HepG2 (cell line): Measurements from ENCODE around the gene MAGI1. TPM values are rescaled to one million over a fixed set of nuclear protein-coding genes. Genes with fewer than 3 reads are reported as not detected.

ENCODE experiments used
- ATAC-seq: fragments of 200-7000 bp; cut with Tn5 transposase; 3 replicates; pipeline ENCODE4 v1.9.1; 2020; ENCODE audit warnings: mild to moderate bottlenecking, moderate library complexity
- BruUV-seq: library from RNA; stranded (reverse); fragments of 400-500 nt; replicated peaks from 2 replicates; lab custom pipeline; 2021; lab: Mats Ljungman, UMichigan
- CTCF ChIA-PET: fragments of 300-600 bp; formaldehyde crosslinking; extraction: SDS; loops from one replicate; lab custom pipeline; 2021; ENCODE audit warnings: low total read pairs, inconsistent platforms, low intra/inter-chr PET ratio; lab: Yijun Ruan, JAX
- POLR2A ChIA-PET: fragments of 350-600 bp; sonication (Branson Sonifier 250); formaldehyde crosslinking; loops from one replicate; lab custom pipeline; 2020; ENCODE audit warnings: antibody characterized with exemption, inconsistent platforms; lab: Yijun Ruan, JAX
- DNase-seq: peaks from one replicate; pipeline ENCODE4 v3.0.0-alpha.2; 2015; ENCODE audit warnings: low spot score
- FAIRE-seq: peaks from 3 replicates; lab custom pipeline; 2011; peaks lifted over from hg19 to GRCh38; lab: Jason Lieb, UNC
- H2AFZ ChIP-seq: one replicate; pipeline ENCODE4 v1.6.1; 2011; ENCODE audit warnings: low read length, inconsistent platforms
- H3K27ac ChIP-seq: fragments of 300-600 bp; 3 replicates; pipeline ENCODE4 v1.8.0; 2011; ENCODE audit warnings: mixed run types, mild to moderate bottlenecking, mixed read lengths, low read length, inconsistent platforms; ENCODE audit not compliant: insufficient read depth; ENCODE audit errors: extremely low read length
- H3K27me3 ChIP-seq, 2 experiments: fragments of 200-600 bp in 1 of 2; 2 replicates in 1 of 2; 3 replicates in 1 of 2; pipeline versions ENCODE4 v1.6.0 to v1.8.0; 2011; ENCODE audit warnings: low read length in 2 of 2, mild to moderate bottlenecking in 2 of 2, moderate library complexity in 2 of 2, inconsistent platforms in 1 of 2; ENCODE audit not compliant: insufficient read depth in 2 of 2, control insufficient read depth in 1 of 2
- H3K36me3 ChIP-seq, 2 experiments: fragments of 200-600 bp in 1 of 2; replicated peaks in 1 of 2; 2 replicates in 1 of 2; 3 replicates in 1 of 2; pipeline versions ENCODE4 v1.5.1 to v1.8.0; 2011; ENCODE audit warnings: low read length in 2 of 2, inconsistent platforms in 1 of 2; ENCODE audit not compliant: insufficient read depth in 2 of 2, control insufficient read depth in 1 of 2
- H3K4me1 ChIP-seq: 2 replicates; pipeline ENCODE4 v1.5.1; 2012; ENCODE audit warnings: low read length, inconsistent platforms; ENCODE audit not compliant: insufficient read depth
- H3K4me2 ChIP-seq: 2 replicates; pipeline ENCODE4 v1.6.0; 2011; ENCODE audit warnings: low read depth, low read length, inconsistent platforms
- H3K4me3 ChIP-seq, 3 experiments: fragments of 200-600 bp in 1 of 3; sonication (generic), shearing (Covaris generic) in 1 of 3; replicated peaks in 1 of 3; 2 replicates each; pipeline ENCODE4 v1.5.1; 2011 to 2016; ENCODE audit warnings: low read length in 3 of 3, inconsistent platforms in 2 of 3, low read depth in 2 of 3, mild to moderate bottlenecking in 2 of 3, control low read depth in 1 of 3, mixed read lengths in 1 of 3; ENCODE audit not compliant: insufficient read depth in 1 of 3
- H3K79me2 ChIP-seq: one replicate; pipeline ENCODE4 v1.6.1; 2011; ENCODE audit warnings: low read length, inconsistent platforms; ENCODE audit not compliant: insufficient read depth
- H3K9ac ChIP-seq: 2 replicates; pipeline ENCODE4 v1.6.0; 2011; ENCODE audit warnings: mild to moderate bottlenecking, low read depth, low read length, inconsistent platforms; ENCODE audit not compliant: insufficient read depth
- H3K9me3 ChIP-seq: 2 replicates; pipeline ENCODE4 v1.5.1; 2012; ENCODE audit warnings: mild to moderate bottlenecking, low read length
- H4K20me1 ChIP-seq: 2 replicates; pipeline ENCODE4 v1.6.0; 2011; ENCODE audit warnings: inconsistent platforms, mild to moderate bottlenecking, low read length, moderate library complexity; ENCODE audit not compliant: insufficient read depth
- FOXJ3 ChIP-seq: sonication (generic); formaldehyde crosslinking; IDR thresholded peaks from 2 replicates; pipeline ENCODE4 v1.4.0; 2020; ENCODE audit warnings: missing genetic modification reagents, mild to moderate bottlenecking, borderline replicate concordance
- HNF1B ChIP-seq: sonication (generic); formaldehyde crosslinking; IDR thresholded peaks from 2 replicates; pipeline ENCODE4 v1.5.1; 2020; ENCODE audit warnings: mild to moderate bottlenecking, moderate library complexity, missing genetic modification reagents
- NCOR1 ChIP-seq: fragments of 200-600 bp; sonication (generic); IDR thresholded peaks from 2 replicates; pipeline ENCODE4 v1.7.0; 2017; ENCODE audit warnings: antibody characterized with exemption, low read length, borderline replicate concordance
- NR1H2 ChIP-seq: sonication (generic); formaldehyde crosslinking; IDR thresholded peaks from 2 replicates; pipeline ENCODE4 v1.8.1; 2022; ENCODE audit warnings: low read depth, missing genetic modification reagents, borderline replicate concordance
- PHF8 ChIP-seq: sonication (generic); formaldehyde crosslinking; IDR thresholded peaks from 2 replicates; pipeline ENCODE4 v1.5.0; 2020; ENCODE audit warnings: missing genetic modification reagents
- RFX1 ChIP-seq: fragments of 450-650 bp; IDR thresholded peaks from 2 replicates; pipeline ENCODE4 v1.6.1; 2017
- SALL1 ChIP-seq: sonication (generic); formaldehyde crosslinking; IDR thresholded peaks from 2 replicates; pipeline ENCODE4 v1.8.0; 2022; ENCODE audit warnings: mild to moderate bottlenecking, missing genetic modification reagents
- TAF1 ChIP-seq: sonication (generic); formaldehyde crosslinking; IDR thresholded peaks from 2 replicates; pipeline ENCODE4 v1.4.0; 2020; ENCODE audit warnings: missing genetic modification reagents
- TSC22D2 ChIP-seq: sonication (generic); formaldehyde crosslinking; IDR thresholded peaks from 2 replicates; pipeline ENCODE4 v1.5.1; 2020; ENCODE audit warnings: missing genetic modification reagents, mild to moderate bottlenecking, borderline replicate concordance
- ZNF264 ChIP-seq: sonication (generic); formaldehyde crosslinking; IDR thresholded peaks from 2 replicates; pipeline ENCODE4 v1.4.0; 2020; ENCODE audit warnings: missing genetic modification reagents
- ZNF317 ChIP-seq: sonication (generic); formaldehyde crosslinking; IDR thresholded peaks from 2 replicates; pipeline ENCODE4 v1.5.0; 2020; ENCODE audit warnings: mild to moderate bottlenecking, missing genetic modification reagents
- ZNF430 ChIP-seq: sonication (generic); formaldehyde crosslinking; IDR thresholded peaks from 2 replicates; pipeline ENCODE4 v1.9.0; 2021; ENCODE audit warnings: mild to moderate bottlenecking, missing genetic modification reagents
- WGBS: methylation state at CpG from one replicate; pipeline ENCODE4 v1.1.6; 2017; ENCODE audit warnings: low lambda C conversion rate; 5-methylcytosine and 5-hydroxymethylcytosine counted together
- in situ Hi-C: cut with HindIII; loops from 2 replicates; pipeline ENCODE4 v1.10.0; 2017; ENCODE audit warnings: low pct_unique_long_range_greater_than_20kb; ENCODE audit not compliant: extremely low pct_ligation_motif_present
- intact Hi-C: fragments of 100-400 bp; cut with micrococcal nuclease; formaldehyde crosslinking; loops from one replicate; pipeline ENCODE4 v1.10.0; 2022; ENCODE audit not compliant: unreplicated experiment
- polyA plus RNA-seq, 8 experiments: library from polyadenylated mRNA; depleted of rRNA in 3 of 8; stranded (reverse) in 7 of 8; unstranded in 1 of 8; fragments of >200 nt; fragmentation: Illumina TruSeq in 4 of 8; extraction: Trizol in 4 of 8; gene quantifications; 2 replicates each; pipeline versions ENCODE4 v1.2.1 to v1.2.3, GENCODE V29; 2011 to 2016; ENCODE audit warnings: low read depth in 4 of 8, missing spikeins in 1 of 8, mixed read lengths in 1 of 8; ENCODE audit not compliant: insufficient read depth in 1 of 8
- total RNA-seq, 5 experiments: library from RNA; depleted of rRNA; stranded (reverse); fragments of >200 nt; fragmentation: Illumina TruSeq; extraction: Trizol; gene quantifications; 2 replicates each; pipeline ENCODE4 v1.2.3, GENCODE V29; 2016; ENCODE audit warnings: low read depth in 1 of 5
- TF ChIP-seq, protein P1 (sequence below): IDR thresholded peaks from 2 replicates; pipeline ENCODE4 v1.6.1; 2018; ENCODE audit warnings: missing genetic modification reagents, mild to moderate bottlenecking, missing compliant biosample characterization
- TF ChIP-seq, protein P2 (sequence below): sonication (generic); formaldehyde crosslinking; IDR thresholded peaks from 2 replicates; pipeline ENCODE4 v1.4.0; 2020; ENCODE audit warnings: missing genetic modification reagents, mild to moderate bottlenecking, borderline replicate concordance
- TF ChIP-seq, protein P3 (sequence below): sonication (generic); formaldehyde crosslinking; IDR thresholded peaks from 2 replicates; pipeline ENCODE4 v1.5.0; 2020; ENCODE audit warnings: mild to moderate bottlenecking, missing genetic modification reagents, borderline replicate concordance

Gene MAGI1
- total and polyA plus RNA-seq, 2 of the 13 experiments (the other 11 are each of a cell fraction or from before 2014, with no cell fraction given), result 22.2 to 26.0 TPM

GRCh38 chr3:66037330-66037985 is 1.3 kb downstream of the MAGI1 start:
- Histone ChIP-seq H2AFZ (no peak overlapping the region), H3K79me2 (peaks cover 57% of the 10 kb centered on the region), H3K36me3 (0 out of 5 replicates have a peak, but pooled peaks cover 0 to 1% of the 10 kb centered on the region in 2 experiments), H3K4me2 (peak overlapping the region; percentile 99), H3K9ac (peak overlapping the region; percentile 82), H4K20me1 (peaks cover 16% of the 10 kb centered on the region), H3K9me3 (no peaks in the 10 kb centered on the region), H3K4me1 (peaks cover 60% of the 10 kb centered on the region), H3K27ac (peak overlapping the region; percentile 98), H3K27me3 (no peaks in the 10 kb centered on the region; a peak in 1 of 5 replicates), H3K4me3 (peak overlapping the region; percentile 85 to 97 (median 92))
- intact Hi-C loops (loop anchor here (5.0 to 10.0 kb wide), 3 partner anchors 35 to 250 kb away; no protein-coding TSS in a partner anchor), in situ Hi-C loops (no loop called here)
- FAIRE-seq (peak; percentile 56), DNase-seq (peak; percentile 68), ATAC-seq (peak; percentile 60)
- WGBS, result 1% methylated on average over 21 of the region's 33 CpGs
- ChIA-PET POLR2A (interaction anchor here (0.6 to 2.7 kb wide), 6 partner anchors 9 to 183 kb away, joined by 3 to 8 read pairs (median 3); partner anchors contain the start of gene SLC25A26), CTCF (no interaction called here)
- BruUV-seq, result no TSS peak
- TF ChIP-seq ZNF264 (CRISPR knock-in tag) (0 out of 2 replicates have a peak, but pooled peaks have one; percentile 21), NCOR1 (no peak), FOXJ3 (CRISPR knock-in tag) (no peak), HNF1B (CRISPR knock-in tag) (no peak), RFX1 (no peak), SALL1 (CRISPR knock-in tag) (peak; percentile 53), PHF8 (peak; percentile 31; the same call in 1 of the 2 replicates), ZNF430 (CRISPR knock-in tag) (no peak), TSC22D2 (CRISPR knock-in tag) (no peak), NR1H2 (CRISPR knock-in tag) (no peak), ZNF317 (CRISPR knock-in tag) (no peak), TAF1 (0 out of 2 replicates have a peak, but pooled peaks have one; percentile 20)
- TF ChIP-seq, protein P1, sequence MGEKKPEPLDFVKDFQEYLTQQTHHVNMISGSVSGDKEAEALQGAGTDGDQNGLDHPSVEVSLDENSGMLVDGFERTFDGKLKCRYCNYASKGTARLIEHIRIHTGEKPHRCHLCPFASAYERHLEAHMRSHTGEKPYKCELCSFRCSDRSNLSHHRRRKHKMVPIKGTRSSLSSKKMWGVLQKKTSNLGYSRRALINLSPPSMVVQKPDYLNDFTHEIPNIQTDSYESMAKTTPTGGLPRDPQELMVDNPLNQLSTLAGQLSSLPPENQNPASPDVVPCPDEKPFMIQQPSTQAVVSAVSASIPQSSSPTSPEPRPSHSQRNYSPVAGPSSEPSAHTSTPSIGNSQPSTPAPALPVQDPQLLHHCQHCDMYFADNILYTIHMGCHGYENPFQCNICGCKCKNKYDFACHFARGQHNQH (CRISPR knock-in tag), result 0 out of 2 replicates have a peak, but pooled peaks have one; percentile 17
- TF ChIP-seq, protein P2, sequence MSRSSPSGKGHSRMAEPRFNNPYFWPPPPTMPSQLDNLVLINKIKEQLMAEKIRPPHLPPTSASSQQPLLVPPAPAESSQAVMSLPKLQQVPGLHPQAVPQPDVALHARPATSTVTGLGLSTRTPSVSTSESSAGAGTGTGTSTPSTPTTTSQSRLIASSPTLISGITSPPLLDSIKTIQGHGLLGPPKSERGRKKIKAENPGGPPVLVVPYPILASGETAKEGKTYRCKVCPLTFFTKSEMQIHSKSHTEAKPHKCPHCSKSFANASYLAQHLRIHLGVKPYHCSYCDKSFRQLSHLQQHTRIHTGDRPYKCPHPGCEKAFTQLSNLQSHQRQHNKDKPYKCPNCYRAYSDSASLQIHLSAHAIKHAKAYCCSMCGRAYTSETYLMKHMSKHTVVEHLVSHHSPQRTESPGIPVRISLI (CRISPR knock-in tag), result 0 out of 2 replicates have a peak, but pooled peaks have one; percentile 29
- TF ChIP-seq, protein P3, sequence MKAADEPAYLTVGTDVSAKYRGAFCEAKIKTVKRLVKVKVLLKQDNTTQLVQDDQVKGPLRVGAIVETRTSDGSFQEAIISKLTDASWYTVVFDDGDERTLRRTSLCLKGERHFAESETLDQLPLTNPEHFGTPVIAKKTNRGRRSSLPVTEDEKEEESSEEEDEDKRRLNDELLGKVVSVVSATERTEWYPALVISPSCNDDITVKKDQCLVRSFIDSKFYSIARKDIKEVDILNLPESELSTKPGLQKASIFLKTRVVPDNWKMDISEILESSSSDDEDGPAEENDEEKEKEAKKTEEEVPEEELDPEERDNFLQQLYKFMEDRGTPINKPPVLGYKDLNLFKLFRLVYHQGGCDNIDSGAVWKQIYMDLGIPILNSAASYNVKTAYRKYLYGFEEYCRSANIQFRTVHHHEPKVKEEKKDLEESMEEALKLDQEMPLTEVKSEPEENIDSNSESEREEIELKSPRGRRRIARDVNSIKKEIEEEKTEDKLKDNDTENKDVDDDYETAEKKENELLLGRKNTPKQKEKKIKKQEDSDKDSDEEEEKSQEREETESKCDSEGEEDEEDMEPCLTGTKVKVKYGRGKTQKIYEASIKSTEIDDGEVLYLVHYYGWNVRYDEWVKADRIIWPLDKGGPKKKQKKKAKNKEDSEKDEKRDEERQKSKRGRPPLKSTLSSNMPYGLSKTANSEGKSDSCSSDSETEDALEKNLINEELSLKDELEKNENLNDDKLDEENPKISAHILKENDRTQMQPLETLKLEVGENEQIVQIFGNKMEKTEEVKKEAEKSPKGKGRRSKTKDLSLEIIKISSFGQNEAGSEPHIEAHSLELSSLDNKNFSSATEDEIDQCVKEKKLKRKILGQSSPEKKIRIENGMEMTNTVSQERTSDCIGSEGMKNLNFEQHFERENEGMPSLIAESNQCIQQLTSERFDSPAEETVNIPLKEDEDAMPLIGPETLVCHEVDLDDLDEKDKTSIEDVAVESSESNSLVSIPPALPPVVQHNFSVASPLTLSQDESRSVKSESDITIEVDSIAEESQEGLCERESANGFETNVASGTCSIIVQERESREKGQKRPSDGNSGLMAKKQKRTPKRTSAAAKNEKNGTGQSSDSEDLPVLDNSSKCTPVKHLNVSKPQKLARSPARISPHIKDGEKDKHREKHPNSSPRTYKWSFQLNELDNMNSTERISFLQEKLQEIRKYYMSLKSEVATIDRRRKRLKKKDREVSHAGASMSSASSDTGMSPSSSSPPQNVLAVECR (CRISPR knock-in tag), result peak; percentile 8; the same call in 1 of the 2 replicates
